CD14-positive monocyte (primary cell): ENCODE measurements around the gene CPEB3. TPM values are rescaled to one million over a fixed set of nuclear protein-coding genes. Genes with fewer than 3 reads are reported as not detected.
A peak's percentile ranks its signal among the peaks of the same experiment; 100 is the strongest.

Experiments used
- DNase-seq, 3 donors: peaks; one replicate each; pipeline ENCODE4 v3.0.0-alpha.2; 2011 to 2022
- H2AFZ ChIP-seq: 2 replicates; pipeline ENCODE4 v1.6.0; 2012; ENCODE audit warnings: mild to moderate bottlenecking, low read depth, low read length, inconsistent platforms; ENCODE audit not compliant: insufficient read depth, poor library complexity, severe bottlenecking
- H3K27ac ChIP-seq, 2 donors: 1 replicate in 1 of 2; 2 replicates in 1 of 2; pipeline ENCODE4 v1.5.1; 2012 to 2013; ENCODE audit warnings: low read length in 2 of 2, control low read depth in 1 of 2, inconsistent platforms in 1 of 2, low read depth in 1 of 2, mild to moderate bottlenecking in 1 of 2
- H3K27me3 ChIP-seq, 2 donors: one replicate each; pipeline versions ENCODE4 v1.6.0 to v1.6.1; 2011 to 2013; ENCODE audit warnings: low read length in 2 of 2; ENCODE audit not compliant: control insufficient read depth in 2 of 2, insufficient read depth in 2 of 2
- H3K36me3 ChIP-seq, 2 donors: replicated peaks in 1 of 2; 1 replicate in 1 of 2; 2 replicates in 1 of 2; pipeline versions ENCODE4 v1.5.1 to v1.6.1; 2012 to 2013; ENCODE audit warnings: low read length in 2 of 2, control low read depth in 1 of 2, inconsistent platforms in 1 of 2, mild to moderate bottlenecking in 1 of 2; ENCODE audit not compliant: insufficient read depth in 2 of 2, control insufficient read depth in 1 of 2
- H3K4me1 ChIP-seq, 2 donors: 1 replicate in 1 of 2; 2 replicates in 1 of 2; pipeline versions ENCODE4 v1.5.1 to v1.6.1; 2012 to 2013; ENCODE audit warnings: low read length in 2 of 2, control low read depth in 1 of 2, inconsistent platforms in 1 of 2, mild to moderate bottlenecking in 1 of 2, moderate library complexity in 1 of 2; ENCODE audit not compliant: insufficient read depth in 2 of 2, control insufficient read depth in 1 of 2
- H3K4me2 ChIP-seq: replicated peaks from 2 replicates; pipeline ENCODE3; 2012; ENCODE audit warnings: low read length, moderate library complexity, mild to moderate bottlenecking; ENCODE audit not compliant: poor library complexity, severe bottlenecking; ENCODE audit errors: extremely low read depth
- H3K4me3 ChIP-seq, 3 experiments: fragments of 200-600 bp in 1 of 3; sonication (generic) in 1 of 3; replicated peaks in 1 of 3; 1 replicate in 2 of 3; 2 replicates in 1 of 3; pipeline ENCODE4 v1.5.1; 2011 to 2013; ENCODE audit warnings: low read length in 3 of 3, mild to moderate bottlenecking in 3 of 3, control low read depth in 2 of 3, low read depth in 2 of 3, inconsistent platforms in 1 of 3, moderate library complexity in 1 of 3
- H3K79me2 ChIP-seq: 2 replicates; pipeline ENCODE4 v1.6.0; 2012; ENCODE audit warnings: mild to moderate bottlenecking, control low read depth, inconsistent platforms, low read length, moderate library complexity; ENCODE audit not compliant: insufficient read depth
- H3K9ac ChIP-seq: 2 replicates; pipeline ENCODE4 v1.6.0; 2017; ENCODE audit warnings: low read length, mild to moderate bottlenecking; ENCODE audit not compliant: insufficient read depth, poor library complexity, severe bottlenecking
- H3K9me3 ChIP-seq, 2 donors: replicated peaks in 1 of 2; 1 replicate in 1 of 2; 2 replicates in 1 of 2; pipeline versions ENCODE4 v1.5.1 to v1.6.1; 2012 to 2013; ENCODE audit warnings: low read length in 2 of 2, control low read depth in 1 of 2; ENCODE audit not compliant: control insufficient read depth in 1 of 2, insufficient read depth in 1 of 2
- H4K20me1 ChIP-seq: 2 replicates; pipeline ENCODE4 v1.6.0; 2012; ENCODE audit warnings: mild to moderate bottlenecking, low read length, control low read depth, moderate library complexity; ENCODE audit not compliant: insufficient read depth
- H3K27ac Mint-ChIP-seq, 7 donors: one replicate each; pipeline ENCODE4 v1.8.0; 2020; ENCODE audit warnings: mild to moderate bottlenecking in 7 of 7, mixed read lengths in 7 of 7, moderate library complexity in 6 of 7, inconsistent platforms in 2 of 7
- H3K27me3 Mint-ChIP-seq, 3 donors: one replicate each; pipeline ENCODE4 v1.8.0; 2021 to 2022; ENCODE audit warnings: low read depth in 3 of 3, mild to moderate bottlenecking in 3 of 3, mixed read lengths in 3 of 3, moderate library complexity in 3 of 3, inconsistent platforms in 1 of 3
- H3K36me3 Mint-ChIP-seq, 2 donors: one replicate each; pipeline ENCODE4 v1.8.0; 2020; ENCODE audit warnings: mixed read lengths in 2 of 2, inconsistent platforms in 1 of 2, mild to moderate bottlenecking in 1 of 2
- H3K4me1 Mint-ChIP-seq: one replicate; pipeline ENCODE4 v1.8.0; 2020; ENCODE audit warnings: mild to moderate bottlenecking, mixed read lengths
- H3K4me3 Mint-ChIP-seq, 2 donors: one replicate each; pipeline ENCODE4 v1.8.0; 2020; ENCODE audit warnings: mild to moderate bottlenecking in 2 of 2, mixed read lengths in 2 of 2, moderate library complexity in 1 of 2
- H3K9me3 Mint-ChIP-seq, 7 donors: one replicate each; pipeline ENCODE4 v1.8.0; 2020 to 2022; ENCODE audit warnings: mixed read lengths in 7 of 7, mild to moderate bottlenecking in 6 of 7, moderate library complexity in 6 of 7, inconsistent platforms in 2 of 7
- CTCF ChIP-seq: fragments of 200-600 bp; IDR thresholded peaks from one replicate; pipeline ENCODE4 v1.8.0; 2022; ENCODE audit warnings: antibody characterized with exemption, mild to moderate bottlenecking
- WGBS: methylation state at CpG from one replicate; pipeline ENCODE4 v1.1.5; 2013; ENCODE audit warnings: missing lambda C conversion rate; ENCODE audit not compliant: insufficient coverage; 5-methylcytosine and 5-hydroxymethylcytosine counted together
- intact Hi-C, 2 donors: fragments of 100-400 bp; cut with micrococcal nuclease; formaldehyde crosslinking; loops; one replicate each; pipeline versions ENCODE4 v1.15.0 to v1.15.1; 2023
- polyA plus RNA-seq, 3 donors: library from polyadenylated mRNA; depleted of rRNA in 1 of 3; unstranded in 2 of 3; stranded (reverse) in 1 of 3; fragments of 300-500 nt in 2 of 3; fragments of >200 nt in 1 of 3; fragmentation: Illumina TruSeq in 2 of 3; gene quantifications; 1 replicate in 2 of 3; 2 replicates in 1 of 3; pipeline ENCODE4 v1.2.3, GENCODE V29; 2012 to 2021

CPEB3 gene
- polyA plus RNA-seq, 3 donors = 1.8 to 2.9 (median 2.1) TPM

GRCh38 chr10:92265687-92266258, 25.1 kb downstream of the CPEB3 start:
- Histone ChIP-seq H3K79me2 (no peaks in the 10 kb centered on the region), H3K4me2 (no peak overlapping the region), H2AFZ (no peak overlapping the region), H3K4me1 (peaks cover 7 to 8% of the 10 kb centered on the region in 2 donors), H3K9me3 (no peaks in the 10 kb centered on the region), H3K27me3 (no peaks in the 10 kb centered on the region), H3K9ac (no peak overlapping the region), H3K4me3 (no peak overlapping the region), H3K27ac (no peak overlapping the region), H4K20me1 (no peaks in the 10 kb centered on the region), H3K36me3 (no peaks in the 10 kb centered on the region)
- Mint-ChIP-seq H3K4me1 (peaks cover 9% of the 10 kb centered on the region), H3K4me3 (no peak overlapping the region), H3K36me3 (peaks cover 4 to 10% of the 10 kb centered on the region in 2 donors), H3K27me3 (peaks cover 0 to 5% (median 0%) of the 10 kb centered on the region in 3 donors), H3K27ac (peak overlapping the region in 1 of 7 donors; percentile 35), H3K9me3 (no peaks in the 10 kb centered on the region)
- no CpG with 5 or more reads among the region's 2 CpGs for WGBS
- intact Hi-C loops = no loop called here
- DNase-seq = no peak
- no peak for TF ChIP-seq CTCF

GRCh38 chr10:92264249-92264648, 26.6 kb downstream of the CPEB3 start:
- no peak for DNase-seq
- WGBS = 100% methylated on average over 1 of the region's 2 CpGs

More at GRCh38 chr10:92264249-92264648, 26.6 kb downstream of the CPEB3 start:
- Mint-ChIP-seq H3K4me3 (no peak overlapping the region), H3K36me3 (peaks cover 4 to 10% of the 10 kb centered on the region in 2 donors), H3K9me3 (no peaks in the 10 kb centered on the region), H3K4me1 (peaks cover 9% of the 10 kb centered on the region), H3K27ac (no peak overlapping the region), H3K27me3 (peaks cover 0 to 5% (median 0%) of the 10 kb centered on the region in 3 donors)
- Histone ChIP-seq H3K27ac (no peak overlapping the region), H3K9me3 (no peaks in the 10 kb centered on the region), H3K27me3 (no peaks in the 10 kb centered on the region), H3K79me2 (no peaks in the 10 kb centered on the region), H3K36me3 (no peaks in the 10 kb centered on the region), H3K4me3 (no peak overlapping the region), H2AFZ (no peak overlapping the region), H4K20me1 (no peaks in the 10 kb centered on the region), H3K9ac (no peak overlapping the region), H3K4me2 (no peak overlapping the region), H3K4me1 (peaks cover 7 to 8% of the 10 kb centered on the region in 2 donors)
- no peak for TF ChIP-seq CTCF
- intact Hi-C loops = no loop called here
